ENCODE data around the gene ESYT3.

DNA sequence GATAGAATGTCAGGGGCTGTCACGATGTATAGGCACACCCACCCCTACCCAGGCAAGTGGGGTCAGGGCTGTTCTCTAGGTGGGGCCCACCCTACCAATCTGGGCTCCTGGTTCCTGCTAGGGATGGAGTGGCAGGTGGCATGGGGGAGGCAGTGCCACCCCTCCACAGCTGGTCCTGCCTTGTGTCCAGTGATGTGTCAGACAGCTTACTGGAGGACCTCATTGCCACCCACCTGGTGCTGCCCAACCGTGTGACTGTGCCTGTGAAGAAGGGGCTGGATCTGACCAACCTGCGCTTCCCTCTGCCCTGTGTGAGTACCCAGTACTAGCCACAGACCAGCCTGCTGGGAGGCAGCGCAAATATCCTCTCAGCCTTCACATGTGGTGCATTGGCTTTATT, 27.5 kb downstream of the ESYT3 start:
- TF ChIP-seq EP300 (IDR thresholded peaks at IDR 0.05) = no peak
- TF ChIP-seq, protein P1, sequence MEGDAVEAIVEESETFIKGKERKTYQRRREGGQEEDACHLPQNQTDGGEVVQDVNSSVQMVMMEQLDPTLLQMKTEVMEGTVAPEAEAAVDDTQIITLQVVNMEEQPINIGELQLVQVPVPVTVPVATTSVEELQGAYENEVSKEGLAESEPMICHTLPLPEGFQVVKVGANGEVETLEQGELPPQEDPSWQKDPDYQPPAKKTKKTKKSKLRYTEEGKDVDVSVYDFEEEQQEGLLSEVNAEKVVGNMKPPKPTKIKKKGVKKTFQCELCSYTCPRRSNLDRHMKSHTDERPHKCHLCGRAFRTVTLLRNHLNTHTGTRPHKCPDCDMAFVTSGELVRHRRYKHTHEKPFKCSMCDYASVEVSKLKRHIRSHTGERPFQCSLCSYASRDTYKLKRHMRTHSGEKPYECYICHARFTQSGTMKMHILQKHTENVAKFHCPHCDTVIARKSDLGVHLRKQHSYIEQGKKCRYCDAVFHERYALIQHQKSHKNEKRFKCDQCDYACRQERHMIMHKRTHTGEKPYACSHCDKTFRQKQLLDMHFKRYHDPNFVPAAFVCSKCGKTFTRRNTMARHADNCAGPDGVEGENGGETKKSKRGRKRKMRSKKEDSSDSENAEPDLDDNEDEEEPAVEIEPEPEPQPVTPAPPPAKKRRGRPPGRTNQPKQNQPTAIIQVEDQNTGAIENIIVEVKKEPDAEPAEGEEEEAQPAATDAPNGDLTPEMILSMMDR (IDR thresholded peaks at IDR 0.05) = no peak
